ENCODE data around the gene FSCN2. TPM values are rescaled to one million over a fixed set of nuclear protein-coding genes. Genes with fewer than 3 reads are reported as not detected.
A peak's percentile ranks its signal among the peaks of the same experiment; 100 is the strongest.

FSCN2 gene
- total RNA-seq, 1 experiment from 2014 or later = 1.6 TPM

DNA sequence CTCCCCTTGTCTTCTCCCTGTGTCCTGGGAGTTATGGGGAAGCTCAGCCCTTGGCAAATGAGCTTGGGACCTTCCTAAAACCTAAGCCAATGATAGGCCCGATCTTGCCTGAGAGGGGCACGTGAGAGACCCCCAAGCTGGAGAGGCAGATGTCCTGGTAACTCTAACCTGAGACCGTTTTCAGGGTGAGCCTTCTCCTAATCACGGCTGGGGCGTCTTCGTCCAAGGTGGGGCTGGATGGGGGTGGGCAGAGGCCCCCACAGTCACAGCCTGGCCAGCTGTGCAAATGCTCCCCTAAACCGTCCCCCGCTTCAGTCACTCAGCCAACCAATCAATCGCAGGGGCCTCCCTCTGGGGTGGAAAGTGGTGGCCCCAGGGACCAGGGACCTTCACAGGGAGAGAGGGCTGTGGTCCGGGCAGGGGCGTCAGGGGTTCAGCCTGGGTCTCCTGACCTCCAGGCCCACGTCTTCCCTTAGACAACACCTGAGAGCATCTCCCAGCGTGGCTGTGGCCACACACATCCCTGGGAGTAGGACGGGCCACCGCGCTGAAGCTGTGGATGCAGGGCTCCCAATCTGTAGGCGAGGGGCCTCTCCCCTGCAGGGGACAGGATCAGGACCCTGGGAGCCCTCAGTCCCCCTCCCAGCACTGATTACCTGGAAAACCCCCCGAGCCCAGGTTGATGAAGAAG, 46.2 kb upstream of the FSCN2 start:
- Histone ChIP-seq H3K56ac (ENCODE audit: insufficient read length, low read depth, low read length) (no peak overlapping the region), H3K23me2 (ENCODE audit: insufficient read length, low read depth, low read length, poor library complexity, severe bottlenecking) (peaks cover 7% of the 10 kb centered on the region), H2BK15ac (ENCODE audit: low read depth, low read length) (no peak overlapping the region), H4K8ac (replicated peaks; ENCODE audit: insufficient read length, low read depth, low read length) (no peak overlapping the region), H3K9me3 (ENCODE audit: control insufficient read depth, low read depth, low read length) (no peaks in the 10 kb centered on the region), H3K4me2 (ENCODE audit: insufficient read depth, insufficient read length, low read length) (peak overlapping the region; percentile 19), H3K23ac (ENCODE audit: insufficient read length, low read depth, low read length) (no peak overlapping the region), H2AFZ (ENCODE audit: low read length) (no peak overlapping the region), H3K9ac (ENCODE audit: extremely low read depth, insufficient read length, low read length) (no peak overlapping the region), H2AK5ac (ENCODE audit: insufficient read length, low read length) (no peak overlapping the region), H3K79me2 (ENCODE audit: insufficient read depth, low read length) (no peaks in the 10 kb centered on the region), H4K5ac (ENCODE audit: insufficient read length, low read depth, low read length) (no peak overlapping the region), H3K79me1 (ENCODE audit: insufficient read depth, low read depth, low read length, poor library complexity, severe bottlenecking) (no peaks in the 10 kb centered on the region), H2BK12ac (ENCODE audit: insufficient read length, low read depth, low read length) (no peak overlapping the region), H3T11ph (ENCODE audit: low read length) (no peak overlapping the region), H3K4ac (ENCODE audit: low read depth, low read length) (no peak overlapping the region), H2BK120ac (ENCODE audit: low read depth, low read length, poor library complexity, severe bottlenecking) (no peak overlapping the region), H4K91ac (ENCODE audit: insufficient read length, low read depth, low read length) (no peak overlapping the region), H3K14ac (ENCODE audit: insufficient read depth, low read length) (no peak overlapping the region), H2BK5ac (ENCODE audit: insufficient read length, low read length) (no peak overlapping the region), H3K27me3 (ENCODE audit: insufficient read depth, low read length) (peaks cover 12% of the 10 kb centered on the region; the same call in 1 of the 2 replicates), H3K27ac (ENCODE audit: insufficient read length, low read depth, low read length) (no peak overlapping the region), H4K20me1 (ENCODE audit: control insufficient read depth, insufficient read depth, insufficient read length) (no peaks in the 10 kb centered on the region), H3K4me1 (ENCODE audit: insufficient read depth, low read length) (no peaks in the 10 kb centered on the region; the same call in 1 of the 2 replicates), H3K18ac (ENCODE audit: insufficient read length, low read depth, low read length) (no peak overlapping the region), H2BK20ac (ENCODE audit: low read depth, low read length, poor library complexity, severe bottlenecking) (no peak overlapping the region)
- Mint-ChIP-seq H3K36me3 (ENCODE audit: insufficient read depth in 1 of 3, low read depth in 3 of 3) (no peaks in the 10 kb centered on the region), H3K4me1 (peaks cover 4 to 6% of the 10 kb centered on the region in 2 experiments), H3K9me3 (peaks cover 0 to 3% of the 10 kb centered on the region in 2 experiments; a peak in 2 of 5 replicates), H3K27ac (no peak overlapping the region), H3K4me3 (peak overlapping the region; percentile 41 to 74), H3K27me3 (ENCODE audit: low read depth) (peaks cover 75% of the 10 kb centered on the region)
- DNase-seq = no peak
- TF ChIP-seq, protein P1, sequence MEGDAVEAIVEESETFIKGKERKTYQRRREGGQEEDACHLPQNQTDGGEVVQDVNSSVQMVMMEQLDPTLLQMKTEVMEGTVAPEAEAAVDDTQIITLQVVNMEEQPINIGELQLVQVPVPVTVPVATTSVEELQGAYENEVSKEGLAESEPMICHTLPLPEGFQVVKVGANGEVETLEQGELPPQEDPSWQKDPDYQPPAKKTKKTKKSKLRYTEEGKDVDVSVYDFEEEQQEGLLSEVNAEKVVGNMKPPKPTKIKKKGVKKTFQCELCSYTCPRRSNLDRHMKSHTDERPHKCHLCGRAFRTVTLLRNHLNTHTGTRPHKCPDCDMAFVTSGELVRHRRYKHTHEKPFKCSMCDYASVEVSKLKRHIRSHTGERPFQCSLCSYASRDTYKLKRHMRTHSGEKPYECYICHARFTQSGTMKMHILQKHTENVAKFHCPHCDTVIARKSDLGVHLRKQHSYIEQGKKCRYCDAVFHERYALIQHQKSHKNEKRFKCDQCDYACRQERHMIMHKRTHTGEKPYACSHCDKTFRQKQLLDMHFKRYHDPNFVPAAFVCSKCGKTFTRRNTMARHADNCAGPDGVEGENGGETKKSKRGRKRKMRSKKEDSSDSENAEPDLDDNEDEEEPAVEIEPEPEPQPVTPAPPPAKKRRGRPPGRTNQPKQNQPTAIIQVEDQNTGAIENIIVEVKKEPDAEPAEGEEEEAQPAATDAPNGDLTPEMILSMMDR (conservative IDR thresholded peaks at IDR 0.05) = no peak
- no CpG with 5 or more reads among the region's 18 CpGs for WGBS (ENCODE audit: extremely low coverage, insufficient read length, low lambda C conversion rate)
